OCI-LY7 (cell line): ENCODE measurements around the gene MYL4. TPM values are rescaled to one million over a fixed set of nuclear protein-coding genes. Genes with fewer than 3 reads are reported as not detected.
A peak's percentile ranks its signal among the peaks of the same experiment; 100 is the strongest.

ENCODE experiments used
- BruUV-seq: library from RNA; stranded (reverse); fragments of 400-500 nt; replicated peaks from 2 replicates; lab custom pipeline; 2021; lab: Mats Ljungman, UMichigan
- CTCF ChIA-PET: fragments of 300-600 bp; sonication (Branson Sonifier 250); formaldehyde crosslinking; loops from one replicate; lab custom pipeline; 2022; ENCODE audit warnings: antibody characterized with exemption; ENCODE audit not compliant: unreplicated experiment; lab: Charles Lee
- POLR2A ChIA-PET: fragments of 300-600 bp; sonication (Branson Sonifier 250); formaldehyde crosslinking; loops from one replicate; lab custom pipeline; 2022; ENCODE audit warnings: antibody characterized with exemption; lab: Charles Lee
- DNase-seq: peaks from one replicate; pipeline ENCODE4 v3.0.0-alpha.2; 2015; ENCODE audit warnings: low spot score
- H2AFZ ChIP-seq: fragments of 200-600 bp; sonication (generic), shearing (Covaris generic); 2 replicates; pipeline ENCODE4 v1.6.1; 2014; ENCODE audit warnings: mild to moderate bottlenecking, antibody characterized with exemption, low read length, moderate library complexity
- H3K27ac ChIP-seq: fragments of 200-600 bp; sonication (generic); 2 replicates; pipeline ENCODE4 v1.5.1; 2014; ENCODE audit warnings: mixed run types, low read depth, mild to moderate bottlenecking, moderate library complexity, low read length, inconsistent platforms; ENCODE audit not compliant: poor library complexity, severe bottlenecking
- H3K36me3 ChIP-seq: fragments of 200-600 bp; sonication (generic); 2 replicates; pipeline ENCODE4 v1.6.1; 2014; ENCODE audit warnings: mild to moderate bottlenecking, antibody characterized with exemption, low read length, moderate library complexity, mixed read lengths; ENCODE audit not compliant: insufficient read depth
- H3K4me1 ChIP-seq: fragments of 200-600 bp; sonication (generic); 2 replicates; pipeline ENCODE4 v1.5.1; 2014; ENCODE audit warnings: mild to moderate bottlenecking, low read length; ENCODE audit not compliant: insufficient read depth, poor library complexity, severe bottlenecking
- H3K4me2 ChIP-seq: fragments of 200-600 bp; sonication (generic); 2 replicates; pipeline ENCODE4 v1.6.1; 2014; ENCODE audit warnings: mild to moderate bottlenecking, low read length
- H3K4me3 ChIP-seq: fragments of 200-600 bp; sonication (generic); 2 replicates; pipeline ENCODE4 v1.5.1; 2014; ENCODE audit warnings: mild to moderate bottlenecking, low read depth, low read length; ENCODE audit not compliant: poor library complexity, severe bottlenecking
- H3K79me2 ChIP-seq: fragments of 200-600 bp; sonication (generic); 2 replicates; pipeline ENCODE4 v1.6.1; 2016; ENCODE audit warnings: low read depth, mild to moderate bottlenecking, low read length, moderate library complexity, mixed read lengths; ENCODE audit not compliant: insufficient read depth
- H3K9me2 ChIP-seq: fragments of 200-600 bp; sonication (generic); 2 replicates; pipeline ENCODE4 v1.6.1; 2016; ENCODE audit warnings: mild to moderate bottlenecking, low read length, mixed read lengths; ENCODE audit not compliant: insufficient read depth
- H3K9me3 ChIP-seq: fragments of 200-600 bp; sonication (generic); 2 replicates; pipeline ENCODE4 v1.6.1; 2014; ENCODE audit warnings: mild to moderate bottlenecking, mixed run types, low read length, mixed read lengths
- H4K20me1 ChIP-seq: fragments of 200-600 bp; sonication (generic); 2 replicates; pipeline ENCODE4 v1.6.1; 2014; ENCODE audit warnings: mild to moderate bottlenecking, antibody characterized with exemption, low read length, moderate library complexity, mixed read lengths; ENCODE audit not compliant: insufficient read depth
- CTCF ChIP-seq: fragments of 200-600 bp; sonication (generic); conservative IDR thresholded peaks from 2 replicates; pipeline ENCODE4 v1.5.1; 2014; ENCODE audit warnings: mild to moderate bottlenecking, antibody characterized with exemption, low read length, moderate library complexity, mixed read lengths
- EZH2phosphoT487 ChIP-seq: fragments of 200-600 bp; sonication (generic); IDR thresholded peaks from 2 replicates; pipeline ENCODE4 v1.6.1; 2018; ENCODE audit warnings: low read depth, borderline replicate concordance, mild to moderate bottlenecking, mixed run types, antibody characterized with exemption, low read length, moderate library complexity, mixed read lengths
- intact Hi-C: fragments of 100-400 bp; cut with micrococcal nuclease; formaldehyde crosslinking; loops from one replicate; pipeline ENCODE4 v1.10.0; 2022; ENCODE audit not compliant: unreplicated experiment
- total RNA-seq, 2 experiments: library from RNA; depleted of rRNA in 1 of 2; stranded (reverse); fragments of >200 nt in 1 of 2; shearing (Covaris generic) in 1 of 2; gene quantifications; 2 replicates each; pipeline ENCODE4 v1.2.3, GENCODE V29; 2014 to 2022

Gene MYL4
- total RNA-seq, 2 experiments from 2014 or later = 0.67 to 2.1 TPM

GRCh38 chr17:47253541-47254402 is 44.6 kb downstream of the MYL4 start, which contains the start of gene ITGB3:
ITGB3 (plus strand) TSS chr17:47253827; CDS start chr17:47253862, 35 bp downstream.
- H3K4me1 ChIP-seq = peaks cover 9% of the 10 kb centered on the region
- TF ChIP-seq EZH2phosphoT487 (no peak), CTCF (peak; percentile 68)
- H3K27ac ChIP-seq = no peak within 1 kb of the TSS
- POLR2A ChIA-PET = interaction anchor here (0.6 to 1.0 kb wide), 2 partner anchors 17 to 150 kb away, joined by 3 read pairs; no protein-coding TSS in a partner anchor
- H3K4me3 ChIP-seq = peak within 1 kb of the TSS; percentile 69
- no peaks in the 10 kb centered on the region for H3K9me3 ChIP-seq
- peak within 1 kb of the TSS; percentile 49 for H2AFZ ChIP-seq
- H4K20me1 ChIP-seq = no peaks in the 10 kb centered on the region
- no peaks in the 10 kb centered on the region for H3K36me3 ChIP-seq
- CTCF ChIA-PET = no interaction called here
- peak within 1 kb of the TSS; percentile 70 for H3K4me2 ChIP-seq
- BruUV-seq = no TSS peak
- no peaks in the 10 kb centered on the region for H3K9me2 ChIP-seq
- no peaks in the 10 kb centered on the region for H3K79me2 ChIP-seq
- DNase-seq = peak; percentile 81
- intact Hi-C loops = loop anchor here (2.0 kb wide), 1 partner anchor 61 kb away; no protein-coding TSS in a partner anchor

GRCh38 chr17:47254403-47254943 is 45.3 kb downstream of the MYL4 start:
- peaks cover 9% of the 10 kb centered on the region for H3K4me1 ChIP-seq
- H3K9me3 ChIP-seq = no peaks in the 10 kb centered on the region
- no peak overlapping the region for H3K27ac ChIP-seq
- intact Hi-C loops = no loop called here
- DNase-seq = no peak
- no peaks in the 10 kb centered on the region for H3K9me2 ChIP-seq
- peak overlapping the region; percentile 70 for H3K4me2 ChIP-seq
- TF ChIP-seq EZH2phosphoT487 (no peak), CTCF (no peak)
- peak overlapping the region; percentile 49 for H2AFZ ChIP-seq
- CTCF ChIA-PET = no interaction called here
- H4K20me1 ChIP-seq = no peaks in the 10 kb centered on the region
- H3K4me3 ChIP-seq = peak overlapping the region; percentile 69
- BruUV-seq = no TSS peak
- no peaks in the 10 kb centered on the region for H3K36me3 ChIP-seq
- H3K79me2 ChIP-seq = no peaks in the 10 kb centered on the region
- POLR2A ChIA-PET = interaction anchor here (1.0 kb wide), 1 partner anchor 18 kb away, joined by 3 read pairs; no protein-coding TSS in a partner anchor
